SHP77 (cell line): ENCODE results near the gene HTR5A.

Experiments
- DNase-seq, 2 experiments: peaks; one replicate each; lab custom pipeline; 2025; lab: John Stamatoyannopoulos, UW

HTR5A gene

GRCh38 chr7:155090684-155091083, 20.6 kb downstream of the HTR5A start:
- DNase-seq = peak; percentile 2

DNA sequence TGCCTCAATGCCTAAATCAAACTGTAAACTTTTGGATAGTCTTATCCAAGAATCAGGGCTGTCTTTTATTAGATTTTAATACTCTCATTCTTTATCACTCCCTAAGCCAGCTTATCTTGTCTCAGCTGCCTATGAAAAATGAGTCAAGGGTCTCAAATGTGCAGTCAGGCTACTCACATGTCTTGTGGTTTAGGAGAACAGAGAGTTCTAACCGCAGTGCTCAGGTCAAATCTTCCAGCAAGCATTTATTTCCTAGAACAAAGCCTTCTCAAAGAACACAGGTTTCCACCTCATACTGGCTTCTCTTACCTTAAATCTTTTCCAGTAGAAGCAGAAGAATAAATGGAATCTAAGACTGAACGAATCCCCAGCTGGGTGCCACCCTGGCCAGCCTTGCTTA, 23.5 kb downstream of the HTR5A start:
- no peak for DNase-seq

GRCh38 chr7:155094636-155095135, 24.6 kb downstream of the HTR5A start:
- no peak for DNase-seq

GRCh38 chr7:155097338-155097737, 27.2 kb downstream of the HTR5A start:
- DNase-seq = no peak

DNA sequence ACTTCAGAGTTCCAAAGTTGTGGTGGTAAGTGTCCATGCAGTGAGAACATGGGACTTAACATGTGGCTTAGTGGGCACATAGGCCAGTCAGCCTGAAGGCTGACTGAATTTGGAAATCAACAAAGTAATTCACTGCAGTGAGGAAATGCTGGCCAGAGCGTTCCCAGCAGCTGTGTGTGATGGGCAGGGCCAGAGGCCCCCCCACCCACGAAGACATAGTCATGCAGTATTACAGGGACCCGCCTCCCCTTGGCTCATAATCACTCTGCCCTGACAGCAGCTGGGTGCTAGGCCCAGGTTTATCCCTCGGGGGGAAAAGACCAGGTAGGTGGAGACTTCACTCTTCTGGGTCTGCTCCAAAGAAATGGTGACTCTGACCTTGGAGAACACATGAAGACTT, 33.7 kb downstream of the HTR5A start:
- no peak for DNase-seq

GRCh38 chr7:155104913-155105312, 34.8 kb downstream of the HTR5A start:
- no peak for DNase-seq

GRCh38 chr7:155106356-155106755, 36.2 kb downstream of the HTR5A start:
- DNase-seq = no peak

GRCh38 chr7:155107126-155107525, 37.0 kb downstream of the HTR5A start:
- DNase-seq = no peak

DNA sequence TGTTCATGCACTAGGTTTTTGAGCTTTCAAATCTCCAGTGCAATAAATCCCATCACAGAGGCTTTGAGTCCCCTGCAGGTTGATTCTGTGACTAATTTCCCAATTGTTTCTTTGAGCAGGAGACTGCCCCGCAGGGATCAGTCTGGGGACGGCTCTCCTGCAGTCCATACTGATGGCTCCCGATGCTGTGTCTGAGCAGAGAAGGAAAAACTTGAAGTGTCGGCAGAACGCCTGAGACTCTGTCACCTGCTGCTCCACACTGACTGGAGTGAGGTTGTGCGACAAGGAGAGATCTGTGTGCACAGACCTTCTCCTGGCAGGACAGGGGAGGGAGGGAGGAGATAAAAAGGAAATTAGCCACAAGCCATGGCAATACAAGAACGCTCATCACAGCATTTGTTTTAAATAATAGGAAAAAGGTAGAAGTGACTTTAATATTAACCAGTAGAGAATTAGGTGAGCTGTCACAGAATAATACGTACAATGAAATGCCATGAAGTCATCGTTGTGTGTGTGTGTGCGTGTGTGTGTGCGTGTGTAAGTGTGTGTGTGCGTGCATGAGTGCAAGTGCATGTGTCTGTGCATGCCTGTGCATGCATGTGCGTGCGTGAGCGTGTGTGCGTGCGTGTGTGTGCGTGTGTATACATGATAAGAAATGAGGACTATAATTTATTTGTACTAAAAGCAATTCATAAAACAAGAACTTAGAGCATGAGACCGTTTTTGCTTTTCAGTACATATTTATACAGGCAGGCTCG, 38.2 kb downstream of the HTR5A start:
- no peak for DNase-seq

- no peak for DNase-seq
Observed at GRCh38 chr7:155109121-155109520, 39.0 kb downstream of the HTR5A start.

GRCh38 chr7:155115288-155115687, 45.2 kb downstream of the HTR5A start:
- no peak for DNase-seq

DNA sequence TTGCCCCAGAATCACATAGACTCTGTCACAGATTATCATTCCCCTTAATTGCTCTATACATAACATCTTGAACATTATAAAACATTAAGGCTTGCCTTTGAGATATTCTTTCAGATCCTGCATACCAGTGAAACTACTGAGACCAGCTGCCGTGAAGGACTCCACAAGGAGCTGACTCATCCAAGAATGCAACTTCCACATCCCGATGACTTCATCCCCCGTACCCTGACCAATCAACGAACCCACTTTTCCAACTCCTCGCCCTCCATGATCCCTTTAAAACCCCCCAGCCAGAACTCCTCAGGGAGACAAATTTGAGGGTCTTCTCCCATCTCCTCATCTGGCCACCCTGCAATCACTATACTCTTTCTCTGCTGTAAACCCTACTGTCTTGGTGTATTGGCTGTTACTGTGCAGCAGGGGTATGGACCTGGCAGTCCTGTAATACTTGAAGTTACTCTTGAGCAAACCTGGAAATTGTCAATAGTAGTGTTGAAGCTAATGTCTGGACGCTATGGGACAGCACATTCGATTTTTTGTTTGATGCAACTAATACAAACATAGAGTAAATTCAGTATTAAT, 49.8 kb downstream of the HTR5A start:
- DNase-seq = no peak

DNA sequence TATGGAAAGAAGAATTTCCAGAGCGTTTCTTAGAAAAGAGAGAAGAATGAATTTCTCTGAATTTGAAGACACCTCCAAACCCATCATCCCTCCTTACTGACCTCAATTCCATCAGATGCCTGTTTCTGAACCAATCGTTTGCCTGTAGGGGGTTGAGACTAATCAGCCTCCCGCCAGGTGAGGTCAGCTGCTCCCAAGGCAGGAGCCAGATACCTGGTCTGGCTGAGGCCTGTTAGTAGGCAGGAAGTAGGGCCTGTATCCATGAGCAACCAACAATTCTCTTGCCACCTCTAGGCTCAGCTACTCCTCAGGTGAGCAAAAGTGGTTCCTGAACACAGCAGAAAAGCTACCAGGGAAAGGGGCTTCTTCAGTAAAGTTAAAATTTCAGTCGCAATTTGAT, 50.3 kb downstream of the HTR5A start:
- DNase-seq = no peak

DNA sequence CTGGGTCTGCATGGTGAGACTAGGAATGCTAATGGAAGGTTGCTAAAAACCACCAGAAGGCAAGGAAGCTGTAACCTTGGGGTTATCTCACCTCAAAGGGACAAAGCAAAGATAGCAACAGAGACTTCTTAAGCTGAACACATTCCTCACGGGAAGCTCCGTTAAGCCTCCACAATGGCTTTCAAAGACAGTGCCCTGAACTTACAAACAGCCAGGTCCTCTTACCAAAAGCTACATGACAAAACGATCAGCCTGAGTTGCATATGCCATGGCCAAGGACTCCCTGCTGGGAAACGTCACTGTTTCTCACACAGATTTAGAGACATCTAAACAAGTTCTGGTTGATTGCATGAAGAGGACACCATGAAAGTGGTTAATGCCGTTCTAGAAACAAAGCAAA, 52.7 kb downstream of the HTR5A start:
- no peak for DNase-seq

GRCh38 chr7:155123413-155123812, 53.3 kb downstream of the HTR5A start:
- no peak for DNase-seq

- no peak for DNase-seq
Observed at GRCh38 chr7:155124706-155125105, 54.6 kb downstream of the HTR5A start.

DNA sequence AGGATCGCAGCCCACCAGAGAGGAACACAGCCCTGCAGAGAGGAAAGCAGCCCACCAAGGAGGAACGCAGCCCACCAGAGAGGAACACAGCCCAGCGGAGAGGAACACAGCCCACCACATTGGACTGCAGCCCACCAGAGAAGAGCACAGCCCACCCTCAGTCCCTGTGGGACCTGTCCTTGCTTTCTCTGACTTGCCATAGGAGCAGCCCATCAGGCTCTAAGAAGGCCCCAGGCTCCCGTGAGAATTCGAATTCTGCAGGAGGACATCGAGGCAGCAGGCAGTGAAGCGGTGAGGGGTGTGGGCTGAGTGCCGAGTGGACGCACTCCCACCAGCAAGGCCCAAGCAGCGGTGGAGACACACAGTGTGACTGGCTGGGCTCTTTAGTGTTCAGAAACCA, 59.1 kb downstream of the HTR5A start:
- DNase-seq = no peak

DNA sequence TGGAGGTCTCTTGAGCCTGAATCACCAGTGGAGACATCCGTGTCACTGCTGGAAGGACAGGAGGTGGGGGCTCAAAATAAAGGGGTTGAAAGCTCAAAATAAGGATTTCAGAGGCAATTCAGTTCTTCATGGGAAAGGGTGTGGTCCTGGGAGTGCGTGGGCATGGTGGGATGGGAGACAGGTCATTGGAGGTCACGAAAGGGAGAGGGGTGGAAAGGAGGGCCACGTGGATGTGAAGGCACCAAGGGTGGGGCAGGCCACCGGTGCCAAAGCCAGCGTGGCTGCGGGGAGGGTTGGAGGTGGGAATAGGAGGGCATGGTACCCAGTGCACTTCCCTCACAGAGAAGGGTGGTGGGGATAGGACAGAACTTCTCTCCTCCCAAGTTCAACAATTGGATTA, 59.7 kb downstream of the HTR5A start:
- DNase-seq = no peak

GRCh38 chr7:155130493-155130892, 60.4 kb downstream of the HTR5A start:
- DNase-seq = no peak

- no peak for DNase-seq
Observed at GRCh38 chr7:155131090-155131489, 61.0 kb downstream of the HTR5A start.

DNA sequence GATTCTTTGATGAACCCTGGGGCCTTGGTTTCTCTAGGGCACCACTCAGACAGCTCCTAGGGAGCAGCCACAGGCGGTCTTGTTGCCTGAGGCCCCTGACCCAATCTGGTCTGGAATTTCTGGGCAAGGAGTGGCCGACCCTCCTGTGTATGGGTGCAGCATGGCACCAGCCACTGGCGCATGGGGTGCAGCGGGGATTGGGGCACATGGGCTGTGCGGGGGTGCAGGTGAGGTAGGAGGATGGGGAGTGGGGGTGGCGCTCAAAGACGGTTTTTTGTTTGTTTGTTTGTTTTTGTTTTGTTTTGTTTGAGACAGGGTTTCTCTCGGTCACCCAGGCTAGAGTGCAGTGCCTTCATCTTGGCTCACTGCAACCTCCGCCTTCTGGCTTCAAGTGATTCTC, 62.3 kb downstream of the HTR5A start:
- no peak for DNase-seq

DNA sequence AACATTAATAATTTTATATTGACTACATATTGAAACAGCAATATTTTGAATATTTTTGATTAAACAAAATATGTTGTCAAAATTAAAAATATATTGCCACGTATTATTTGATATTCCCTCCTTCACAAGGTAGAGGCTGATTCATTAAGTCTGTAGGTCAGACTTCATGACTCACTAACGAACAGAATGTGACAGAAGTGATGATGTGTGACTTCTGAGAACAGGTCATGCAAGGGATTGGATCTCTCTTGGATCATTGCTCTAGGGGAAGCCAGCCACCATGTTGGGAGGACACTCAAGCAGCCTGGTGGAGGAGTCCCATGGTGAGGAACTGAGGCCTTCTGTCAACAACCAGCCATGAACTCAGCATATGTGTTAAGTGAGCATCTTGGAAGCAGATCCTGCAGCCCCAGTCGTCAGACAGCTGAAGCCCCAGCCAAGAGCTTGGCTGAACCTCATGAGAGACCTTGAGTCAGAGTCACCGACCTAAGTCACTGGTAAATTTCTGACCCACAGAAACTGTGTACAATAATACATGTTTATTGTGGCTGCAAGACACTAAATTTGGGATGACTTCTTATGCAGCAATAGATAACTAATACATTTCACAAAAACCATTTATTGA, 66.6 kb downstream of the HTR5A start:
- no peak for DNase-seq
